ENCODE results near the gene AFG3L2.

DNA sequence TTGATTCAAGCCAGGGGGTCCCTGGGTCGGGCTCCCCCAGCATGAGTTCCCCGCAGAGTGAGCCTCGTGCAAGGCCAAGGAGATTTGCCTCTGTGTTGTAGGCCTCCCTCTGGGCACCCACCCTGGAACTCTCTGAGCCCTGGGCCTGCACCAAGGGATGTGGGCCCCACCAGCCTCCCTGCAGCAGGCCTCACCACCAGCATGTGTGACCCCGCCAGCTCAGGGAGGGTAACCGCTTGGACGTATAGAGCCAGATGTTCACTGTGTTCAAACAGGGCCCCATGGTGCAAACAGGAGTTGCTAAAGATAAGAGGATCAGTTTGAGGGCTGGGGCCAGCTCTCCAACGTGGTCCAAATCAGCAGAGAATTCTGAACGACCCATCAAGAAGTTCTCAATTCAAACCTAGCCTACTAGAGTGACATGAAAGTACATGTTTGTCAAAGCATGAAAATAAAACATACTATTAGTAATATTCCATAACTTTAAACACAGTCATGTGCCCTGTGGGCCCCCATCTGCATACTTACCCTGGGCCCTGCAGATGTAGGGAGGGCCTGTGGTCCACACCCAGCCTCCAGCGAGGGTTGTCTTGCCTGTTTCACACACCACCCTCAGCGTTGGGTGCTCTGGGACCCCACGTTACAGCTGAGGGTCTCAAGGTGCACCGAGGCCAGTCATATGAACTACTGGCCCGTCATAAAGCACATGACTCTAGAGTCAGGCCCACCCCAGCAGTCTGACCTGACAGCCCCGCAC lies 74.5 kb downstream of the AFG3L2 start:
- TF ChIP-seq PHF8 (conservative IDR thresholded peaks at IDR 0.05; ENCODE audit: low read depth, low read length) (no peak), JUN (IDR thresholded peaks at IDR 0.05; ENCODE audit: low read depth, low read length) (no peak)
- TF ChIP-seq, protein P1, sequence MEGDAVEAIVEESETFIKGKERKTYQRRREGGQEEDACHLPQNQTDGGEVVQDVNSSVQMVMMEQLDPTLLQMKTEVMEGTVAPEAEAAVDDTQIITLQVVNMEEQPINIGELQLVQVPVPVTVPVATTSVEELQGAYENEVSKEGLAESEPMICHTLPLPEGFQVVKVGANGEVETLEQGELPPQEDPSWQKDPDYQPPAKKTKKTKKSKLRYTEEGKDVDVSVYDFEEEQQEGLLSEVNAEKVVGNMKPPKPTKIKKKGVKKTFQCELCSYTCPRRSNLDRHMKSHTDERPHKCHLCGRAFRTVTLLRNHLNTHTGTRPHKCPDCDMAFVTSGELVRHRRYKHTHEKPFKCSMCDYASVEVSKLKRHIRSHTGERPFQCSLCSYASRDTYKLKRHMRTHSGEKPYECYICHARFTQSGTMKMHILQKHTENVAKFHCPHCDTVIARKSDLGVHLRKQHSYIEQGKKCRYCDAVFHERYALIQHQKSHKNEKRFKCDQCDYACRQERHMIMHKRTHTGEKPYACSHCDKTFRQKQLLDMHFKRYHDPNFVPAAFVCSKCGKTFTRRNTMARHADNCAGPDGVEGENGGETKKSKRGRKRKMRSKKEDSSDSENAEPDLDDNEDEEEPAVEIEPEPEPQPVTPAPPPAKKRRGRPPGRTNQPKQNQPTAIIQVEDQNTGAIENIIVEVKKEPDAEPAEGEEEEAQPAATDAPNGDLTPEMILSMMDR (IDR thresholded peaks at IDR 0.05; ENCODE audit: control extremely low read depth in 1 of 3, insufficient read depth in 1 of 3, low read depth in 1 of 3, low read length in 3 of 3) = no peak

Measured in H1 (cell line).